Activated T-cell treated with anti-CD3 and anti-CD28 coated beads for 1 hour (primary cell): ENCODE results near the gene THSD4.
"Not testable (repeated sequence)": the region's sequence is repeated elsewhere in the genome, so short reads cannot be mapped to it uniquely, and the experiment has no call there.

Experiments used
- DNase-seq: peaks from one replicate; pipeline ENCODE4 v3.0.0-alpha.2; 2020; ENCODE audit warnings: low read depth

The THSD4 gene

DNA sequence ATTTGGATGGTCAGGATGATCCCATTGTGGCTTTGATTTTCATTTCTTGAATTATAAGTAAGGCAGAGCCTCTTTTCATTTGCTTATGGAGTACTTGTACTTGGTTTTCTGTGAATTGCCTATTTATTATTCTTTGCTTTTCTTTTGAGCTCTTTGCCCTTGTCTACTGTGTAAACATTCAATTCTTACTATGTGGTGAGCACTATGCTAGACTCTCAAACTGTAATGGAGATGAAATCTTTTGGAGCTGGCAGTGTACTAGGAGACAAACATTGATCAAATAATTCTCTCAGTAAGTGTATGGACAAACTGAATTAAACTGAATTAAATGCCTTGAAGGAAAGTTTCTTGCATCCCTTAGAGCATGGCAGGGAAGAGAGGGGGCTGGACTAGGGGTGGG, 608.1 kb downstream of the THSD4 start:
- DNase-seq: no peak

DNA sequence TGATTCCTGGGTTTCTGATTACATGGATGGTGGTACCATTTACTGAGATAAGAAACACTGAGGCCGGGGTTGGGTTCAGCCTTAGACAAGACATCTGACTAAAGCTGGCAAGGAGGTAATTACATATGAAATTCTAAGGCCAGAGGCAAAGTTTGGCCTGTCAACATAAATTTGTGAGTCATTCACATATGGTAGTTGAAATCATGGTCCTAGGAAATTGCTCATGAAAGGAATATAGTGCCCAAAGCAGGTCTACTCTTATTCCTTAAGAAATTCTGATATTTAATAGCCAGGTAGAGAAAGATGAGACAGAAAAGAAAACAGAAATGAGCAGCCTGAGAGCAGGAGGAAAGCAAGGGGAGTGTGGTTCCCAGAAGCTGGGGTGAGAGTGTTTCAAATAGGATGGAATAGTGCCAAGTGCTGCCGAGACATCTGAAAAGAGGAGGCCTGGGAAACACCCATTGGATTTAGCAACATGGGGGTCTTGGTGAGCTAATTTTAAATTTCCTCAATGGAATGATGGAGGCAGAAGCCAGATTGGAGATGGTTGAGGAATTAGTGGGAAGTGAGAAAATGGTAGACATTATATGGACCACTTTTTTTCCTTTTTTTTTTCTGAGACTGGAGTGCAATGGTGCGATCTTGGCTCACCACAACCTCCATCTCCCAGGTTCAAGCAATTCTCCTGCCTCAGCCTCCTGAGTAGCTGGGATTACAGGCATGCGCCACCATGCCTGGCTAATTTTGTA, 610.1 kb downstream of the THSD4 start:
- DNase-seq: not testable (repeated sequence)

DNA sequence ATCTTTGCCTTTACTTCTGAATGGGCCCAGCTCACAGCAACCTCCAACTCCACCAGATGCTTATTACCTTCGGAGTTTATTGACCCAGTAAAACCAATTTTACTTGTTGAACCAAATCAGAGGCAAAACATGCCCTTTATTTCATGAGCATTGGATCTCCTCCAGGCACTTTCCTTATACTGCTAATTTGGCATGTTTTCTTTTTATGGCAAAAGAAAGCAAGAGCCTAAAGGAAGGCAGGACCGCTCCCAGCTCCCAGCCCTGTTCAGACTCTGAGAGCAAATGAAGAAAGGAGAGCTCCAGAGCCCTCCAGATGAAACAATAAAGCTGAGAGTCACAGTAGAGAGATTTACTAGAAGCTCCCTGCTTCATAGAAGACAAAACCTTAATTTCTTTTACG, 613.6 kb downstream of the THSD4 start:
- no peak for DNase-seq

DNA sequence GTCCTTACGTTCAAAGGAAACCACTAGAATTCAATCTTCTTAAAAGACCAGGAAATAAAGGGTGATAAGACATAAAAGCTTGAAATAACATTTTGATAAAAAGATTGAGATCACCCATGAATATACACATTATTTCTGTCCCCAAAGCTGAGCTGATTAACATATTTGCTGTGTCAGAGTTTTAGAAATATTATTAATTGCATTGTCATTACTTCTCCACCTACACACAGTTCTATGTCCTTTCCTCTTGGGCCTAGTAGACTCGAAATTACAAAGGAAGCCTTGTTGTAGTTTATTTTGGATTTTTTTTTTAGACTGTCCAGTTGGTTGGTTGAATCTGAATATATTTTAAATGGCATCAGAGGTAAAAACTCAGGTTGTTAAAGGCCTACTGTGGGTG, 614.0 kb downstream of the THSD4 start:
- no peak for DNase-seq

DNA sequence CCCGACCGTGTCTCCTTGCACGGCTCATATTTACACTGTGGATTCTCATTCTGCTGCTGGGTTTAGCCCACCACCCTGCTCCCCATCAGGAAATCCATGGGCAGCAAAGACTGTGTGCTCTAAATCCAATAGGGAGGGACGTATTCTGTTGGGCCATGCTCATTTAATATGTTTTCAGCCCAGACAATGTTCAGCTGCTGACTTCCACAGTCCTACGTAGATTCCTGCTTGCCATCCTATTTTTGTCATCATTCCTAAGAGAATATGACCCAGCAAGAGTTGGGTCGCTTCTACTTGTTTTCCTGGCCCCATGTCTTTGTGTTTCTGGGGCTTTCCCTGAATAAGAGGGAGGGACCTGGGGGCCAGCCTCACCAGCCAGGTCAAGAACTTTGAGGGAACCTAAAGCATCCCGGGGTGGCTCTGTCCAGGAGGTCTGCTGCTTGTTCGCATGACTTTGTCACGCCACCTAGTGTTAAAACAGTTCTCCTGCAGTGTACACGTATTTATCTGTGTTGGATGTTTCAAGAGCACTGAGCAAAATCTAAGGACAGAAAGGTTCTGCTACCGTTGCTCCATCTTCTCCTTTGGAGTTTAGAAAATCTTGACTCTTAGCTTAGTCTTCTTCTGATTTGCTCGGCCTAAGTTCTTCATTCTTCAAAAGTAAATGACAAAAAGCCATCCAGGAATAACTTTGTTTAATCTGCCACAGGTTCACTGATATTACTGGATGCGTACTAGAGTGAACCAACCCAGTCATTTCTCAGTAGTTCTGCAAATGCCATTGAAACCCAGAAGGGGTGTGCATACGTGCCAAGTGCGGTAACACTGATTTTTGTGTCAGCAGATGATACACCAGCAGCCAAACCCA, 615.2 kb downstream of the THSD4 start:
- no peak for DNase-seq

- no peak for DNase-seq
These were observed 617.4 kb downstream of the THSD4 start for GRCh38 chr15:71732636-71733035.

- DNase-seq: no peak
These were observed 617.9 kb downstream of the THSD4 start for GRCh38 chr15:71733122-71733521.

DNA sequence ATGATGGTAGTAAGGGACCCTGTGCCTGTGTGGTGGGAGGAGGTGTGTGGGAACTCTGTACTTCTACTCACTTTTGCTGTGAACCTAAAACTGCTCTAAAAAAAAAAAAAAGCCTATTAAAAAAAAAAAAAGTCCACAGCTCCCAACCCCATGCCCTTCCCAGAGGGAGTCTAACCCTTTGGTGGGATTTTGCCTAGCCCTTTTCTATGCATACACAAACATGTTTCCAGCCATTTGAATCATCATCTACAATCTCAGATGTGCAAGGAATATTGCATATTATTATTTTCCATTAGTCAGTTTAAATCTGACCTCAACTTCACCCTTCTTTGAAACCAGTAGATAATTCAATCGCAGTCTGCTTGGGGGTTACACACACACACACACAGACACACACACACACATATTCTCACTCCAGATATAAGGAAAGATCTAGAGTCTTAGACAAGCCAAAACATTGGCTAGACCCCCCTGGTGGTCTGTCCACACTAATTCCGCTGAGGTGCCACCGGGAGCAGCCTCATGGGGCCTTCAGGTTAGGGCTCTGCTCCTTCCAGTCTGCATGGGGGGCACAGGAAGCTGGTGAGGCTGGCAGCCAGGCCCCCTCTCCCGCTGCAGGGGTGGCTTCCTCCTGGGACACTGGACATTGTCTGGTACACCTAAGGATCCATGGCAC, 619.6 kb downstream of the THSD4 start:
- no peak for DNase-seq

DNA sequence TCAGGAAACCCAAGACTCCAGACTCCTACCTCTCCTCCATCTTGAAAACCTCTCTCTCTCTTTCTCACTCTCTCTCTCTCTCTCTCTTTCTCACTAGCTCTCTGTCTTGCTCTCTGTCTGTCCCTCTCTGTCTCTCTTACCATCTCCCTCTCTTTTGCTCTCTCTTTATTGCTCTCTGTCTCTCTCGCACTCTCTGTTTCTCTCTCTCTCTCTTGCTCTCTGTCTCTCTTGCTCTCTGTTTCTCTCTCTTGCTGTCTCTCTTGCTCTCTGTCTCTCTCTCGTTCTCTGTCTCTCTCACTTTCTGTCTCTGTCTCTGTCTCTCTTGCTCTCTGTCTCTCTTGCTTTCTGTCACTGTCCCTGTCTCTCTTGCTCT, 620.1 kb downstream of the THSD4 start:
- no peak for DNase-seq

DNA sequence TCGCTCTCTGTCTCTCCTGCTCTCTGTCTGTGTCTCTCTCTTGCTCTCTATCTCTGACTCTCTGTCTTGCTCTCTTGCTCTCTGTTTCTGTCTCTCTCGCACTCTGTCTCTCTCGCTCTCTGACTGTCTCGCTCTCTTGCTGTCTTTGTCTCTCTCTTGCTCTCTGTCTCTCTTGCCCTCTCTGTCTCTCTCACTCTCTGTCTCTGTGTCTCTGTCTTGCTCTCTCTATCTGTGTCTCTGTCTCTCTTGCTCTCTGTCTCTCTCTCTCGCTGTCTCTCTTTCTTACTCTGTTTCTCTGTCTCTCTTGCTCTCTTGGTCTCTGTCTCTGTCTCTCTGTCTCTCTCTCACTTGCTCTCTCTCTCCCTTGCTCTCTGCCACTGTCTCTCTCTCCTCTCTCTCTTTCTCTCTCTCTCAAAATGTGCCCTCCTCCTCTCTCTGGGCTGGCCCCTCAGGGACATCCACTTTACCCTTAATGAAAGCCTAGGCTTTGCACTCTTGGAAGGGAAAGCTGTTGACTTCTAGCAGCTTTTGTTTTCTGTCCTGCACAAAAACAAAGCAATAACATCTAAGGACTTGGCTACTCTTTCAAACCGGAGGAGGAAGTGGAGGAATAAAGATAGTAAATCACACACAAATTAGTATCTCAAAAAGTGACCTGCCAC, 621.1 kb downstream of the THSD4 start:
- no peak for DNase-seq

DNA sequence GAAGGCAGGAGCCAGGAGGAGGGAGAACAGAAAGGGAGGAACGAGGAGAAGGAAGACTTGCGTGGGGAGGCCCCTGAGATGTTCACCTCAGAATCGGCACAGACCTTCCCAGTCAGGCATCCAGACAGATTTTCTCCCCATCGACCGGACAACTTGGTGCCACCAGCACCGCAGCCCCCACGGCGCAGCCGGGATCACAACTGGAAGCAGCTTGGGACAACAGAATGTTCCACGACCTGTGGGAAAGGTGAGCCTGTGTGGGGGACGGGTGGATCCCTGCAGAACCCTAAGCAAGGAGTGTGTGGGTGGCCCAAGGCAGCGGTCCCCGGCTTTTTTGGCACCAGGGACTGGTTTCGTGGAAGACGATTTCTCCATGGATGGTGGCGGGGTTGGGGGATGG, 622.5 kb downstream of the THSD4 start:
- no peak for DNase-seq

DNA sequence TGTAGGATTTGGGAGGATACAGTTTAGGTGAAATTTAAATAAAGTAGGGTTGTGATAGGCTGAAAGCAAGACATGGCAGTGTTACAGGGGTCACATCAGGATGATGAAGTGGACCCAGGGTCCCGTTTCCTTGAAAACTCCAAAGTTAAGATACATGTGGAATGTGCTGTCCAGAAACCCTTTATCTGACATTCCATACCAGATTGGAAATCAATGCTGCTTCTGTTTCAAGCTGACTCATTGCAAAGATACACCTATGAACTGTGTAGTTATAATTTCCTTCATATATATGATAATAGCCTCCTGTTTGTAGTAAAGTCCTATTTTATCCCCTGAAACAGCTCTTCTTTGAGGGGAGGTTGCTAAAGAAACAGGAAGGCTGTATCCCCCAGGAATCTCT, 624.1 kb downstream of the THSD4 start:
- no peak for DNase-seq

GRCh38 chr15:71742964-71743363, 627.7 kb downstream of the THSD4 start:
- no peak for DNase-seq

DNA sequence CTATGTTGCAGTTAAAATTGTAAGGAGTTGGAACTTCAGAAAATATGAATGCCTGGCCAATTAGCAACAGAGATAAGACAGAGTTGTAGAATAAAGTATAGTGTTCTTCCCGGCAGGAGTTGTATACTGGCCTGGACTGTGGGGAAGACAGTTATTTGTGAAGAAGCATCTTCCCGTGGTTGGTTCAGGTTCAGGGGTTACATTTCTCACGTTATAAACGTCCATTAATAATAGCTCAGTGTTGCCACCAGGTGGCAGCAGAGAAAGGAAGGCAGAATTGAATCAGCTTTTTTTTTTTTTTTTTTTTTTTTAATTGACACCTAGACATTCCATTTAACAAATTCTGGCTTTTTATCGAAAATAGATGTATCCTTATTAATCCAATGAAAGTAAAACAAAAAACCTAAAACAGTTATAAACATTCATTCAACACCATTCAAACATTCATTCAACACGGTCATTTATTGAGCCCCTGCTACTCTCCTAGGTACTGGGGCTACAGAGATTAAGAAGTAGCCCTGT, 628.7 kb downstream of the THSD4 start:
- peak; percentile 66 for DNase-seq

DNA sequence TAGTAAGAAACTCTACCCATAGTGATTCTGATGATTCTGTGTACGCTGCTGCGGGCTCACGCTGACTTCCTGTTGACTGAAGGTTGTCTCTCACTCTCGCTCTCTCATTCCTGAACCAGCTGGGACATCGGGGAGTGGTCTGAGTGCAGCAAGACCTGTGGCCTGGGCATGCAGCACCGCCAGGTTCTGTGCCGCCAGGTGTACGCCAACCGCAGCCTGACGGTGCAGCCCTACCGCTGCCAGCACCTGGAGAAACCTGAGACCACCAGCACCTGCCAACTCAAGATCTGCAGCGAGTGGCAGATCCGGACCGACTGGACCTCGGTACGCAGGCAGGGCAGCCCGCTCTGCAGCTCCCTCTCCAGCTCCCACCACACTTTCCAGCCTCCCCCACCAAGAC, 631.4 kb downstream of the THSD4 start:
- DNase-seq: no peak

DNA sequence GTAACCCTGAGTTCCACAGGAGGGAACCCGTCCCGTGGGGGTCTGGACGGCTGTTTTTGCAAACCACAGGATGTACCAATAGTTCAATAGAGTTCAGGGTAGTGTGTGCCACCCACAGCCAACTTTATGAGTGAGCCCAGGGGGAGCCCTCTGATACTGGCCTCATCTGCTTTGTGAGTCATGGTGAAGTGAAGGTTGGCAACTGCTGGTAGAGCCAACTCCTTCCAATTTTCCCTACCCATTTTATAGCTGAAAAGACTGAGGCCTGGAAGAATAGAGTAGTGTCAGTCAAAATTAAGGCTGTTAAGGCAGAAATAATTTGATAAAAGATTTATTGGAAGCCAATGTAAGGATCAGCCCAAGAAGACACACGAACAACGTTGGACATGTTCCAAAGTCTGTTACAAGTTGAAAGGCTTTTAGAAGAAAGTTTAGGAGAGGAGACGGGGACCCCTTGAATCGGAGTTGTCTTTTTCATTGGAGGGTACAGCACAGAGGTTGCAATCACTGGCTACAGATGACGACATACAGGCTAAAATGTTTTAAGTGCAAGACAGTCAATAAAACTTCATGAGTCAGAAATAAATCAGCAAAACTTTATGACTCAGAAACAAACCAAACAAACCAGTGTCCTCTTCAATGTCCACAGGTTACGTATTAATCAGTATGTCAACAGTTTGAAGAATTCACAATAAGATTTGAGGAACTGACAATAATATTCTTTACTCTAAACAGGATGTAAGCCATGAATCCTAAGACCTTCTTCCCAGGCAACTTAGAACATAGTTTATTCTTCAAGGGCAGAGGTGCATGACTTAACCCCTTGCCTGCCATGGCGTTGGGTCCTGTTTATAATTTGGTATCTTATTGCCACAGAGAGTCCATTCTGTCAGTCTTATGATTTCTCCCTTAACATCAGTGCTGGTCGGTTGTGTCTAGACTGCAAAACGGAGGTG, 632.1 kb downstream of the THSD4 start:
- DNase-seq: no peak

DNA sequence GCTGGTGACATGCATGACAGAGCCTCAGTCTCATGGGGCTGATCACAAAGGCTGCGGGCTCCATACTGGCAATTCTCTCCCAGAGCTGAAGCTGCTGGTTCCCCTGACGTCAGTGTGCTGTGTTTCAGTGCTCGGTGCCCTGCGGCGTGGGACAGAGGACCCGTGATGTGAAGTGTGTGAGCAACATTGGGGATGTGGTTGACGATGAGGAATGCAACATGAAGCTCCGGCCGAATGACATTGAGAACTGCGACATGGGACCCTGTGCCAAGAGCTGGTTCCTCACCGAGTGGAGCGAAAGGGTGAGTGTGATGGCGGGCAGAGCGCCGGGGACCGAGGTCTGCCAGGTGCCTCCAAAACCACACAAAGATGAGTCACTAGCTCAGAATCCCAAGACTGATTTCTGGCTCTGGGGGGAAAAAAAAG, 633.0 kb downstream of the THSD4 start:
- DNase-seq: no peak

- no peak for DNase-seq
These were observed 634.2 kb downstream of the THSD4 start for GRCh38 chr15:71749500-71749899.

- no peak for DNase-seq
These were observed 636.9 kb downstream of the THSD4 start for GRCh38 chr15:71752128-71752527.

DNA sequence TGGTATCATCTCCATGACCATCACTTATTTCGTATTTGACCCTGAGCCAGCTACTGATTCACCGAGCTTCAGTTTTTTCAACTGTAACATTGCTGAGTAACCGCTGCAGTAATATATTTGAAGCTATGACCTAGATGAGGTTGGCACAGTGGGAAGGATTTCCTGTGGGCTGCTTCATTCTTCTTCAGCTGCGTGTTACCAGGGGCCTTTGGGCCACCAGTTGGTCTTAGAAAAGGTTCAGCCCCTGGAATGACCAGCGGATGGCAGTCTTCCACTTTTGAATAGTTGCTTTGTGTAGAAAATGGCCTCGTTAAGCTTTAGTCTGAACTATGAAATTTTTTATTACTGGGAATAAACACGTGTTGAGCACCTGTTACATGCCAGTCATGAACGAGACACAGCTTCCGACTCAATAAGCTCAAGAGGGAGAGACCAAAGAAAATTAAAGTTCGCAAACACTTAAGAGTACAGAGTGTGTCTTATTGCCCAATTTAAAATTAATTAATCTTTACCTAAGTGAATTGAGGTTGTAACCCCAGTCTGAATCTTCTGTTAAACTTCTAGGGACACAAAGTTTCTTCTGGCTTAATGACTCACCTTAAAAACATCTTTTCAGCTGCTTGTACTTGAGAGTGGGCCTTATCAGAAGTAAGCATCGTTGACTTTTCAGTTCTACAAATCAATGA, 637.5 kb downstream of the THSD4 start:
- no peak for DNase-seq
